Fibroblast of pulmonary artery (primary cell): ENCODE data around the gene FTCD.
"Not testable (repeated sequence)": the region's sequence is repeated elsewhere in the genome, so short reads cannot be mapped to it uniquely, and the experiment has no call there.

Experiments
- DNase-seq: peaks from one replicate; pipeline ENCODE4 v3.0.0-alpha.2; 2010; ENCODE audit warnings: low read depth
- H3K4me3 ChIP-seq: replicated peaks from 2 replicates; pipeline ENCODE4 v1.5.1; 2011; ENCODE audit warnings: low read depth, mild to moderate bottlenecking, control low read depth, low read length, moderate library complexity
- TF ChIP-seq, protein P1 (sequence below): IDR thresholded peaks from 2 replicates; pipeline ENCODE4 v1.5.1; 2011; ENCODE audit warnings: mild to moderate bottlenecking, control low read depth, low read length, inconsistent platforms; ENCODE audit errors: missing control alignments

The FTCD gene

GRCh38 chr21:46172863-46173528 lies 17.6 kb upstream of the FTCD start:
- no peak for DNase-seq
- TF ChIP-seq, protein P1, sequence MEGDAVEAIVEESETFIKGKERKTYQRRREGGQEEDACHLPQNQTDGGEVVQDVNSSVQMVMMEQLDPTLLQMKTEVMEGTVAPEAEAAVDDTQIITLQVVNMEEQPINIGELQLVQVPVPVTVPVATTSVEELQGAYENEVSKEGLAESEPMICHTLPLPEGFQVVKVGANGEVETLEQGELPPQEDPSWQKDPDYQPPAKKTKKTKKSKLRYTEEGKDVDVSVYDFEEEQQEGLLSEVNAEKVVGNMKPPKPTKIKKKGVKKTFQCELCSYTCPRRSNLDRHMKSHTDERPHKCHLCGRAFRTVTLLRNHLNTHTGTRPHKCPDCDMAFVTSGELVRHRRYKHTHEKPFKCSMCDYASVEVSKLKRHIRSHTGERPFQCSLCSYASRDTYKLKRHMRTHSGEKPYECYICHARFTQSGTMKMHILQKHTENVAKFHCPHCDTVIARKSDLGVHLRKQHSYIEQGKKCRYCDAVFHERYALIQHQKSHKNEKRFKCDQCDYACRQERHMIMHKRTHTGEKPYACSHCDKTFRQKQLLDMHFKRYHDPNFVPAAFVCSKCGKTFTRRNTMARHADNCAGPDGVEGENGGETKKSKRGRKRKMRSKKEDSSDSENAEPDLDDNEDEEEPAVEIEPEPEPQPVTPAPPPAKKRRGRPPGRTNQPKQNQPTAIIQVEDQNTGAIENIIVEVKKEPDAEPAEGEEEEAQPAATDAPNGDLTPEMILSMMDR = no peak
- no peak overlapping the region for H3K4me3 ChIP-seq

- no peak for DNase-seq
Measured at GRCh38 chr21:46171996-46172862, 16.9 kb upstream of the FTCD start.

DNA sequence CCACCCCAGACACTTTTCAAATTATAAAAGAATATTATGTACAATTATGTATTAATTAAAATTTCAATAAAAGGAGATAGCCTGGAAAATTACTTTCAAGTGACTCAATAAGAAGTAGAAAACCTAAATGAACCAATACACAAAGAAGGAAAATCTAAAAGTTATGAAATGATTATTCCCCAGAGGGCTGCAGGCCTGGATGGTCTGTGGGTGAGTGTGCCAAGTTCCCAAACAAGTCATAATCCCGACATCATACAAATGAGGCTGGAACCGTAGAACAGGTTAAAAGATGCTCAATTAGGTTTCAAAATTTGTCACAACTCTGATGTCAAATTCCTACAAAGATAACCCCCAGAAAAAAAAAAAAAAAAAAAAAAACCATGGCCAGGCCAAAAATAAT lies 16.2 kb upstream of the FTCD start:
- H3K4me3 ChIP-seq = no peak overlapping the region
- DNase-seq = peak; percentile 63
- TF ChIP-seq, protein P1 = no peak

More at GRCh38 chr21:46171996-46172862, 16.9 kb upstream of the FTCD start:
- TF ChIP-seq, protein P1 = no peak
- no peak overlapping the region for H3K4me3 ChIP-seq

DNA sequence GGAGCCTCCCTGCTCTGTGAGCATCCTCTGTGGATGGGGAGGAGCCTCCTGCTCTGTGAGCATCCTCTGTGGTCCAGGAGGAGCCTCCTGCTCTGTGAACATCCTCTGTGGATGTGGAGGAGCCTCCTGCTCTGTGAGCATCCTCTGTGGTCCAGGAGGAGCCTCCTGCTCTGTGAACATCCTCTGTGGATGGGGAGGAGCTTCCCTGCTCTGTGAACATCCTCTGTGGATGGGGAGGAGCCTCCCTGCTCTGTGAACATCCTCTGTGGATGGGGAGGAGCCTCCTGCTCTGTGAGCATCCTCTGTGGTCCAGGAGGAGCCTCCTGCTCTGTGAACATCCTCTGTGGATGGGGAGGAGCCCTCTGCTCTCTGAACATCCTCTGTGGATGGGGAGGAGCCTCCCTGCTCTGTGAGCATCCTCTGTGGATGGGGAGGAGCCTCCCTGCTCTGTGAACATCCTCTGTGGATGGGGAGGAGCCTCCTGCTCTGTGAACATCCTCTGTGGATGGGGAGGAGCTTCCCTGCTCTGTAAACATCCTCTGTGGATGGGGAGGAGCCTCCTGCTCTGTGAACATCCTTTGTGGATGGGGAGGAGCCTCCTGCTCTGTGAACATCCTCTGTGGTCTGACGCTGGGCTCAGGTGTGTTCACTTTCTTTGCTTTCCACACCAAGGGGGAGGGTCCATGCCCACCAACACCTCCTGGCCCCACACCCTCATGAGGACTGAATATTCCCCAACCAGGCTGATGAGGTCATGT lies 15.2 kb upstream of the FTCD start:
- DNase-seq, H3K4me3 ChIP-seq: not testable (repeated sequence)

DNA sequence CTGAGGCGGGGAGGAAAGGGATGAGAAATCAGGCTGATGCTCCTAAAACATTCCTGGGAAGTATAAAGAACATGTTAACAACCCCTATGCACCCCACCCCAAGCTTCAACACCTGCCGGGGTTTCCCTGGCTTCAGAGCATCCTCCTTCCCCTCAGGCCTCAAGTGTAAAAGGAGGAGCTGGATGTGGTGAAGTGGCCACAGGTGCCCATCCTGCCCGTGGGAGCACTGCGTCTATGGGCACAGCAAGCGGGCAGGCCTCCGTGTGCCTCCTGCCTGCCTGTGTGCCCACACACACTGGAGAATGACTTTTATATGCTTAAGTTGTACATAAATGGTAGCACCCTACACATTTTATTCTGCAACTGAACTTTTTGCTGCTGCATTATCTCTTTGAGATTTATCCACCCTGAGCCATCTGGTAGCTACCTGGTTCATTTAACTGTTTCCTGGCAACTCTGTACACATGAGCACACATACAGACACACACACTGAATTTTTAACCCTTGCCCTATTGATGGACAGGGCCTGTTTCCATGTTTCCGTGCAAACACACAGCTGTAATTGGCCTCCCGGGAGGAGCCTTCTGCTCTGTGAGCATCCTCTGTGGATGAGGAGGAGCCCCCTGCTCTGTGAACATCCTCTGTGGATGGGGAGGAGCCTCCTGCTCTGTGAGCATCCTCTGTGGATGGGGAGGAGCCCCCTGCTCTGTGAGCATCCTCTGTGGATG lies 13.4 kb upstream of the FTCD start:
- DNase-seq = no peak
- TF ChIP-seq, protein P1 = no peak
- H3K4me3 ChIP-seq = no peak overlapping the region

DNA sequence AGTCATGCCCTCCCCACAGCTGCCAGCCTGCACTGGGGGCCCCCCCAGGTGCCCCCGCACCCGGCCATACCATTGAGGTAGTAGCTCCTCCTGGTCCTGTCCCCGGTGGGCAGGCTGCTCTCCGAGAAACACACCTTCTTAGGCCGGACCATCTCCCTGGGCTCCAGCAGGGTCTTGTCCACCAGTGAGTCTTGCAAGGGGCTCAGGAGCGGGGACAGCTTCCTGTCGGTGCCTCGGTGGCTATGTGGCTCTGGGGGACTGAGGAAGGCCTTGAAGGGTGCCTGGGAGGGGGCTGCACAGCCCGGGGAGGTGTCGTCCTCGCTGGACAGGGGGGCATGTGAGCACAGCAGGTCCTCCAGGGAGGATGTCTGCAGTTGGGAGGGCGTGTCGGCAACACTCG lies 12.9 kb upstream of the FTCD start:
- TF ChIP-seq, protein P1 = no peak
- no peak for DNase-seq

More for the DNA sequence above, 12.9 kb upstream of the FTCD start:
- H3K4me3 ChIP-seq = no peak overlapping the region
